GM12878 (cell line): Measurements from ENCODE around the gene LPCAT4. TPM values are rescaled to one million over a fixed set of nuclear protein-coding genes. Genes with fewer than 3 reads are reported as not detected.

ENCODE experiments used
- ATAC-seq: fragments of 200-7000 bp; cut with Tn5 transposase; 3 replicates; pipeline ENCODE4 v1.9.1; 2020; ENCODE audit warnings: mild to moderate bottlenecking, moderate library complexity
- BruUV-seq: library from RNA; stranded (reverse); fragments of 400-500 nt; replicated peaks from 2 replicates; lab custom pipeline; 2021; lab: Mats Ljungman, UMichigan
- CTCF ChIA-PET: fragments of 300-600 bp; sonication (Branson Sonifier 250); formaldehyde crosslinking; extraction: SDS; loops from one replicate; lab custom pipeline; 2021; ENCODE audit warnings: inconsistent platforms; lab: Yijun Ruan, JAX
- POLR2A ChIA-PET: fragments of 350-600 bp; formaldehyde crosslinking; extraction: SDS; loops from one replicate; lab custom pipeline; 2021; ENCODE audit warnings: inconsistent platforms; lab: Charles Lee
- RAD21 ChIA-PET: fragments of 300-600 bp; sonication (Branson Sonifier 250); formaldehyde crosslinking; loops from one replicate; lab custom pipeline; 2023; ENCODE audit warnings: antibody characterized with exemption; ENCODE audit not compliant: unreplicated experiment; lab: Charles Lee
- SMC1A ChIA-PET: fragments of 300-600 bp; sonication (Branson Sonifier 250); formaldehyde crosslinking; loops from one replicate; lab custom pipeline; 2023; ENCODE audit not compliant: unreplicated experiment, uncharacterized antibody; lab: Charles Lee
- DNase-seq: peaks from one replicate; pipeline ENCODE4 v3.0.0-alpha.2; 2011; ENCODE audit warnings: low read depth, low spot score
- FAIRE-seq: peaks from 3 replicates; lab custom pipeline; 2011; peaks lifted over from hg19 to GRCh38; lab: Jason Lieb, UNC
- H2AFZ ChIP-seq: 2 replicates; pipeline ENCODE4 v1.6.0; 2011; ENCODE audit warnings: low read depth, low read length, control low read depth; ENCODE audit not compliant: control insufficient read depth
- H3K27ac ChIP-seq: 2 replicates; pipeline ENCODE4 v1.5.1; 2011; ENCODE audit warnings: control low read depth; ENCODE audit not compliant: control insufficient read depth, insufficient read depth
- H3K27me3 ChIP-seq, 2 experiments: replicated peaks in 1 of 2; 2 replicates each; pipeline versions ENCODE4 v1.6.0 to v1.6.1; 2011; ENCODE audit warnings: low read length in 1 of 2; ENCODE audit not compliant: control insufficient read depth in 2 of 2, insufficient read depth in 2 of 2
- H3K36me3 ChIP-seq, 2 experiments: 2 replicates each; pipeline ENCODE4 v1.5.1; 2011; ENCODE audit warnings: low read length in 1 of 2; ENCODE audit not compliant: control insufficient read depth in 2 of 2, insufficient read depth in 2 of 2
- H3K4me1 ChIP-seq: 2 replicates; pipeline ENCODE4 v1.6.1; 2011; ENCODE audit warnings: mild to moderate bottlenecking, low read length, moderate library complexity, mixed read lengths; ENCODE audit not compliant: control insufficient read depth, insufficient read depth
- H3K4me2 ChIP-seq: 2 replicates; pipeline ENCODE4 v1.6.0; 2011; ENCODE audit warnings: control low read depth; ENCODE audit not compliant: control insufficient read depth, insufficient read depth
- H3K4me3 ChIP-seq: fragments of 200-600 bp; sonication (generic); 2 replicates; pipeline ENCODE4 v1.5.1; 2016
- H3K79me2 ChIP-seq: 2 replicates; pipeline ENCODE4 v1.6.0; 2011; ENCODE audit warnings: low read length; ENCODE audit not compliant: control insufficient read depth, insufficient read depth
- H3K9ac ChIP-seq: 2 replicates; pipeline ENCODE4 v1.8.0; 2011; ENCODE audit warnings: low read length, control low read depth, mixed read lengths; ENCODE audit not compliant: control insufficient read depth, insufficient read depth
- H3K9me3 ChIP-seq: replicated peaks from 3 replicates; pipeline ENCODE4 v1.5.1; 2011; ENCODE audit warnings: mild to moderate bottlenecking, low read length; ENCODE audit not compliant: control insufficient read depth, insufficient read depth
- H4K20me1 ChIP-seq: 2 replicates; pipeline ENCODE4 v1.6.0; 2011; ENCODE audit not compliant: control insufficient read depth, insufficient read depth
- EGR1 ChIP-seq, 2 experiments: IDR thresholded peaks; 1 replicate in 1 of 2; 2 replicates in 1 of 2; pipeline ENCODE4 v1.6.1; 2011 to 2012; ENCODE audit warnings: low read depth in 2 of 2, low read length in 2 of 2, borderline replicate concordance in 1 of 2, mild to moderate bottlenecking in 1 of 2, moderate library complexity in 1 of 2
- ELK1 ChIP-seq: IDR thresholded peaks from 2 replicates; pipeline ENCODE4 v1.6.1; 2012; ENCODE audit warnings: low read depth, low read length, improper control_type of control experiment
- MYC ChIP-seq: IDR thresholded peaks from 2 replicates; pipeline ENCODE4 v1.6.1; 2011; ENCODE audit warnings: mild to moderate bottlenecking, low read length, moderate library complexity, inconsistent platforms; ENCODE audit not compliant: insufficient read depth, insufficient replicate concordance, insufficient read length, severe bottlenecking
- PBX3 ChIP-seq: IDR thresholded peaks from 2 replicates; pipeline ENCODE4 v1.6.1; 2011; ENCODE audit warnings: mild to moderate bottlenecking, low read depth, low read length, moderate library complexity; ENCODE audit not compliant: insufficient replicate concordance
- RUNX3 ChIP-seq: IDR thresholded peaks from 2 replicates; pipeline ENCODE4 v1.6.1; 2012; ENCODE audit warnings: low read length, inconsistent platforms
- TBL1XR1 ChIP-seq: IDR thresholded peaks from 2 replicates; pipeline ENCODE4 v1.6.1; 2012; ENCODE audit warnings: low read depth, low read length, improper control_type of control experiment
- ZBTB11 ChIP-seq: fragments of 450-650 bp; formaldehyde crosslinking; IDR thresholded peaks from 2 replicates; pipeline ENCODE4 v1.5.0; 2022; ENCODE audit warnings: mild to moderate bottlenecking, missing genetic modification characterization
- ZNF687 ChIP-seq: fragments of 450-650 bp; IDR thresholded peaks from 2 replicates; pipeline ENCODE4 v1.6.1; 2017; ENCODE audit warnings: mild to moderate bottlenecking, moderate library complexity
- WGBS: methylation state at CpG from one replicate; pipeline ENCODE4 v1.1.6; 2016; ENCODE audit warnings: low lambda C conversion rate; ENCODE audit not compliant: insufficient replicate concordance, insufficient coverage; ENCODE audit errors: missing lambda C conversion rate; 5-methylcytosine and 5-hydroxymethylcytosine counted together
- in situ Hi-C: fragments of 300-500 bp; cut with MboI; formaldehyde crosslinking; loops from 9 replicates; pipeline ENCODE4 v1.14.3; 2018; ENCODE audit warnings: mixed read lengths
- intact Hi-C: fragments of 100-400 bp; cut with micrococcal nuclease; formaldehyde crosslinking; loops from one replicate; pipeline ENCODE4 v1.14.2; 2022; ENCODE audit not compliant: unreplicated experiment
- polyA plus RNA-seq, 11 experiments: library from polyadenylated mRNA; depleted of rRNA in 4 of 11; unstranded in 6 of 11; stranded (reverse) in 5 of 11; fragments of >200 nt; fragmentation: Nextera tagmentation in 4 of 11; fragmentation: Illumina TruSeq in 1 of 11; extraction: Ambion mirVana in 4 of 11; extraction: Trizol in 1 of 11; gene quantifications; 1 replicate in 1 of 11; 2 replicates in 10 of 11; pipeline versions ENCODE4 v1.2.1 to v1.2.3, GENCODE V29; 2011 to 2016; ENCODE audit warnings: inconsistent platforms in 2 of 11, missing spikeins in 2 of 11, low read depth in 1 of 11
- total RNA-seq, 4 experiments: library from RNA; depleted of rRNA in 3 of 4; stranded (reverse); fragments of >200 nt in 3 of 4; fragmentation: Illumina TruSeq in 1 of 4; extraction: Trizol in 1 of 4; gene quantifications; 2 replicates each; pipeline versions ENCODE4 v1.2.1 to v1.2.3, GENCODE V29; 2013 to 2021

LPCAT4 gene
- total and polyA plus RNA-seq, 10 of the 15 experiments (the other 5 are each of a cell fraction or from before 2014, with no cell fraction given), result 14.4 to 57.2 (median 33.0) TPM

GRCh38 chr15:34318277-34319079, 48.5 kb downstream of the LPCAT4 start:
- Histone ChIP-seq H3K27ac (peak overlapping the region; percentile 90), H3K27me3 (no peaks in the 10 kb centered on the region), H3K79me2 (peaks cover 88% of the 10 kb centered on the region), H2AFZ (peak overlapping the region; percentile 82), H3K4me2 (peak overlapping the region; percentile 86), H3K4me3 (peak overlapping the region; percentile 68), H4K20me1 (no peaks in the 10 kb centered on the region), H3K36me3 (peaks cover 0 to 7% of the 10 kb centered on the region in 2 experiments; a peak in 1 of 4 replicates), H3K9ac (peak overlapping the region; percentile 85), H3K9me3 (no peaks in the 10 kb centered on the region; the same call in 1 of the 3 replicates), H3K4me1 (peaks cover 16% of the 10 kb centered on the region)
- TSS peak; percentile 70 for BruUV-seq
- in situ Hi-C loops, result no loop called here
- 15% methylated on average over 10 of the region's 10 CpGs for whole genome bisulfite sequencing
- ChIA-PET POLR2A (interaction anchor here (0.6 to 6.1 kb wide), 5 partner anchors 11 to 245 kb away, joined by 3 to 60 read pairs (median 12); partner anchors contain the start of gene SLC12A6), RAD21 (interaction anchor here (0.9 to 4.0 kb wide), 10 partner anchors 9 to 269 kb away, joined by 3 to 55 read pairs (median 6); partner anchors contain the start of genes LPCAT4 and SLC12A6), SMC1A (interaction anchor here (0.6 to 6.6 kb wide), 11 partner anchors 10 to 96 kb away, joined by 3 to 107 read pairs (median 4); partner anchors contain the start of genes LPCAT4, NOP10 and NUTM1), CTCF (interaction anchor here (0.6 to 4.6 kb wide), 11 partner anchors 7 to 269 kb away, joined by 3 to 26 read pairs (median 6); partner anchors contain the start of genes KATNBL1, LPCAT4, NOP10 and NUTM1)
- no peak for FAIRE-seq
- ATAC-seq, result peak; percentile 84
- intact Hi-C loops, result no loop called here
- no peak for DNase-seq
- TF ChIP-seq EGR1 (IDR thresholded peaks at IDR 0.05; ENCODE audit: borderline replicate concordance in 1 of 2, low read depth in 2 of 2, low read length in 2 of 2) (no peak), ZNF687 (0 out of 2 replicates have a peak, but pooled peaks have one; percentile 19), ZBTB11 (CRISPR knock-in tag) (no peak), RUNX3 (peak; percentile 78), MYC (no peak), ELK1 (no peak), TBL1XR1 (no peak), PBX3 (no peak)
